Activated T-helper 2 cell treated with anti-CD3 and anti-CD28 coated beads, Interferon-gamma antibody, Interleukin-2, Interleukin-4, amounts not matched to agents 10 μg/mL and 5 μg/mL and 100 μg/mL, durations not matched to agents 14 hours and 24 hours and 36 hours (primary cell): ENCODE results near the gene UBALD1. TPM values are rescaled to one million over a fixed set of nuclear protein-coding genes. Genes with fewer than 3 reads are reported as not detected.

ENCODE experiments used
- DNase-seq: peaks from one replicate; pipeline ENCODE4 v3.0.0; 2021; ENCODE audit warnings: low spot score
- H3K27ac Mint-ChIP-seq: one replicate; pipeline ENCODE4 v1.8.0; 2021; ENCODE audit warnings: mixed read lengths
- H3K27me3 Mint-ChIP-seq: one replicate; pipeline ENCODE4 v1.8.0; 2021; ENCODE audit warnings: low read depth, mixed read lengths
- H3K36me3 Mint-ChIP-seq: one replicate; pipeline ENCODE4 v1.8.0; 2021; ENCODE audit warnings: low read depth, mixed read lengths
- H3K4me1 Mint-ChIP-seq: one replicate; pipeline ENCODE4 v1.8.0; 2021; ENCODE audit warnings: low read depth, mixed read lengths
- H3K4me3 Mint-ChIP-seq: one replicate; pipeline ENCODE4 v1.8.0; 2021; ENCODE audit warnings: low read depth, mild to moderate bottlenecking, moderate library complexity, mixed read lengths
- H3K9me3 Mint-ChIP-seq: one replicate; pipeline ENCODE4 v1.8.0; 2021; ENCODE audit warnings: mixed read lengths
- intact Hi-C: fragments of 100-400 bp; cut with micrococcal nuclease; formaldehyde crosslinking; loops from one replicate; pipeline ENCODE4 v1.15.1; 2023
- total RNA-seq: library from RNA; stranded (reverse); gene quantifications from 2 replicates; pipeline ENCODE4 v1.2.3, GENCODE V29; 2022

Gene UBALD1
- total RNA-seq, 1 donor from 2014 or later, result 25.0 TPM

GRCh38 chr16:4594433-4595410 lies 20.0 kb downstream of the UBALD1 start:
- no peaks in the 10 kb centered on the region for H3K9me3 Mint-ChIP-seq
- H3K27me3 Mint-ChIP-seq, result peaks cover 2% of the 10 kb centered on the region

GRCh38 chr16:4593086-4593485 lies 21.6 kb downstream of the UBALD1 start:
- Mint-ChIP-seq H3K4me3 (no peak overlapping the region), H3K9me3 (no peaks in the 10 kb centered on the region), H3K27me3 (peaks cover 2% of the 10 kb centered on the region), H3K36me3 (no peaks in the 10 kb centered on the region), H3K27ac (no peak overlapping the region), H3K4me1 (no peaks in the 10 kb centered on the region)
- no peak for DNase-seq
- intact Hi-C loops, result no loop called here

More at GRCh38 chr16:4594433-4595410, 20.0 kb downstream of the UBALD1 start:
- no peak for DNase-seq
- Mint-ChIP-seq H3K4me3 (no peak overlapping the region), H3K36me3 (no peaks in the 10 kb centered on the region), H3K4me1 (no peaks in the 10 kb centered on the region), H3K27ac (no peak overlapping the region)
- intact Hi-C loops, result no loop called here

DNA sequence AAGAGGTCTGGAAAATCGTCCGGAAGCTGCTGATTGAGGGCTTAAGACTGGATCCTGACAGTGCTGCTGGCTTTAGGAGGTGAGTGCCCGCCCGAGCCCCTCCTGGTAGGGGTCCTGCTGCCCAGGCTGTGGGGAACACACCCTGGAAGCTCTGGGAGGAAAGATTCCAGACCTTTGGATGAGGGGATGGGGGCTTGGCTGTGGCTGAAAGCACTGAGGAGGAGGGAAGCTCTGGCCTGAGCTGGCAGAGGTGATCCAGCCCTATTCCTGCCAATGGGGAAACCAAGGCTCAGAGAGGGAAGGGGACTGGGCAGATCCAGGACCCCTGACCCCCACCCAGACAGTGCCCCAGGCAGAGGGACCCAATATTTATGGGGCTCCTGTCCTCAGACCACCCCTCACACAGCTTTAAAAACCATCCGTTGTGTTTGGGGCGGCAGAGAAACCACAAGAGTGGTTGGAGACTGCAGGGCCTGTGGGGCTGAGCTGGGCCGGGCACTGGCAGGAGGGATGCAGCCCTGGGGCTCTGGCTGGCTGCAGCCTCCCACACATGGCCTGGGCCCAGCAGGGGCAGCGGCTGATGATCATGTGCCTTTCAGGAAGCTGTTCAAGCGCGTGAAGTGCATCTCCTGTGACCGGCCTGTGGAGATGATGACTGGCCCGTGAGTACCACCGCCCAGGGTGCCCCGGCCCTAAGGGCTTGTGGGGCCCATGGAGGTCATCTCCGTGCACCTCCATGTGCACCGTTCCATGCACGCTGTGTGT lies 22.8 kb downstream of the UBALD1 start:
- H3K27ac Mint-ChIP-seq, result no peak overlapping the region
- H3K4me3 Mint-ChIP-seq, result no peak overlapping the region
- H3K36me3 Mint-ChIP-seq, result no peaks in the 10 kb centered on the region
- DNase-seq, result no peak
- H3K27me3 Mint-ChIP-seq, result peaks cover 2% of the 10 kb centered on the region
- H3K4me1 Mint-ChIP-seq, result no peaks in the 10 kb centered on the region
- intact Hi-C loops, result no loop called here
- H3K9me3 Mint-ChIP-seq, result no peaks in the 10 kb centered on the region

DNA sequence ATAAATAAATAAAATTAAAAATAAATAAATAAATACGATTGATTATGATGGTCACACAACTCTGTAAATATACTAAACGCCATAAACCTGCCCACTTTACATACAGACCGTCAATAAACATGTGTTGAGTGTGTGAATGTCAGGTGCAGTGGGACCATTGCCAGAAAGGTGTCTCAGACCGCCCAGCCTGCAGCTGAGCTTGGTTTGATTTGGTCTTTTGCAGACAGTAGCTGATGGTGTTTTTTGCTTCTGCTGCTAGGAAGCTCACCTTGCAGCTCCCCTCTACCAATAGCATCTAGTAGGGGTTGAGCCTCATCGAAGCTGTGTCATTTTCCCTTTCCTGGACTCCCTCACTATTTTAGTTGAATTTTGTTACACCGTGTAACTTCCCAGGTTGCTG lies 23.5 kb downstream of the UBALD1 start:
- Mint-ChIP-seq H3K9me3 (no peaks in the 10 kb centered on the region), H3K4me3 (no peak overlapping the region), H3K27me3 (peaks cover 7% of the 10 kb centered on the region), H3K4me1 (no peaks in the 10 kb centered on the region), H3K27ac (no peak overlapping the region), H3K36me3 (no peaks in the 10 kb centered on the region)
- intact Hi-C loops, result no loop called here
- no peak for DNase-seq

GRCh38 chr16:4588961-4589360 lies 25.7 kb downstream of the UBALD1 start:
- no peaks in the 10 kb centered on the region for H3K9me3 Mint-ChIP-seq
- H3K4me1 Mint-ChIP-seq, result peaks cover 4% of the 10 kb centered on the region
- H3K27me3 Mint-ChIP-seq, result peaks cover 11% of the 10 kb centered on the region
- H3K27ac Mint-ChIP-seq, result no peak overlapping the region
- H3K4me3 Mint-ChIP-seq, result no peak overlapping the region
- no peak for DNase-seq
- intact Hi-C loops, result no loop called here
- no peaks in the 10 kb centered on the region for H3K36me3 Mint-ChIP-seq

GRCh38 chr16:4588386-4588785 lies 26.3 kb downstream of the UBALD1 start:
- Mint-ChIP-seq H3K27me3 (peaks cover 11% of the 10 kb centered on the region), H3K36me3 (no peaks in the 10 kb centered on the region), H3K27ac (no peak overlapping the region), H3K9me3 (no peaks in the 10 kb centered on the region), H3K4me3 (no peak overlapping the region), H3K4me1 (peaks cover 4% of the 10 kb centered on the region)
- intact Hi-C loops, result no loop called here
- no peak for DNase-seq

DNA sequence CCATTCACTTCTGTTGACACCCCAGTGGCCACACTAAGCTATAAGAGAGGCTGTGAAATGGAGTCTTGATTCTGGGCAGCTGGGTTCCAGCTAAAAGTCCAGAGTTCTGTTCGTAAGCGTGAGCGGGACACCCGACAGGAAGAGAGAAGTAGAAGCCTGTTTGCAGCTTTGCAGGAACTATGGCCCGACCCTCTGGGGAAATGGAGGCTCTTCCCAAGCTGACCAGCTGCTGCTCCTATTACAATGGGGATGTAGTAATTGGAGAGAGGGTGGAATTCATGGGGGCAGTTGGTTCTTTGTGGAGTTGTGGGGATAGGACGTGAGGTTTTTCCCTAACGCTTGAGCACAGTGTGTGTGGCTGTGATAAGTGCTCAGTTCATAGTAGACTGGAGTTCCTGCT lies 28.4 kb downstream of the UBALD1 start:
- intact Hi-C loops, result no loop called here
- no peaks in the 10 kb centered on the region for H3K9me3 Mint-ChIP-seq
- DNase-seq, result no peak
- no peak overlapping the region for H3K4me3 Mint-ChIP-seq
- no peaks in the 10 kb centered on the region for H3K36me3 Mint-ChIP-seq
- H3K27me3 Mint-ChIP-seq, result peaks cover 11% of the 10 kb centered on the region
- H3K27ac Mint-ChIP-seq, result no peak overlapping the region
- H3K4me1 Mint-ChIP-seq, result peaks cover 4% of the 10 kb centered on the region

DNA sequence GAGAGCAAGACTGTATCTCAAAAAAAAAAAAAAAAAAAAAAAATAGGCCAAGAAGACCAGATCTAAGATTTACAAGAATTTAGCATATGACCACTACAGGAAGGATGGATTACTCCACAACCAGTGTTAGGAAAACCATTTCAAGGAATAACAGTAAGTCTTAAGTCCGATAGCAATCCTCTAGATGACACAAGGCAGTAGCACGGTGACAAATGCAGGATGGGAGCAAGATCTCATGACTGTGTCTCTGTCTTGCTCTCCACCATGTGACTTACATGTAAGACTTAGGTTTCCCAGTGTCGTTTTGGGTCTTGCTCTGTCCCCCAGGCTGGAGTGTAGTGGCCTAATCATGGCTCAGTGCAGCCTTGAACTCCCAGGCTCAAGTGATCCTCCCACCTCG lies 30.8 kb downstream of the UBALD1 start:
- Mint-ChIP-seq H3K27ac (no peak overlapping the region), H3K4me3 (no peak overlapping the region), H3K27me3 (peaks cover 11% of the 10 kb centered on the region), H3K9me3 (no peaks in the 10 kb centered on the region), H3K36me3 (no peaks in the 10 kb centered on the region), H3K4me1 (peaks cover 4% of the 10 kb centered on the region)
- DNase-seq, result no peak
- intact Hi-C loops, result no loop called here

DNA sequence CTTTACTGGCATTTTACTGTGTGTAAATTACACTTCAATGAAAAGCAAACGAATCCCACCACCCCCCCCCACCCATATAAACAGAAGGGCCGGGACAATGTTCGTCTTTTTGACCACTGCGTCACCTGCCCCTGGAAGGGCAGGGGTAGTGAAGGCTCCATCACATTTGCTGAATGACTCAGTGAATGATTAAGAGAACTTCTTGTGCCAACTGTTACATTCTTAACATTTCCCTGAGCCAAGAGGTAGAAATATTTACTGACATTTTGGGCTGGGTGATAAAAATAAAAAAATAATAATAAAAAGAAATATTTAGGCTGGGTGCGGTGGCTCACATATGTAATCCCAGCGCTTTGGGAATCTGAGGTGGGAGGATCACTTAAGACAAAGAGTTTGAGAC lies 34.4 kb downstream of the UBALD1 start:
- Mint-ChIP-seq H3K27me3 (no peaks in the 10 kb centered on the region), H3K9me3 (no peaks in the 10 kb centered on the region), H3K4me3 (no peak overlapping the region), H3K27ac (no peak overlapping the region), H3K4me1 (no peaks in the 10 kb centered on the region), H3K36me3 (no peaks in the 10 kb centered on the region)
- intact Hi-C loops, result no loop called here
- no peak for DNase-seq

DNA sequence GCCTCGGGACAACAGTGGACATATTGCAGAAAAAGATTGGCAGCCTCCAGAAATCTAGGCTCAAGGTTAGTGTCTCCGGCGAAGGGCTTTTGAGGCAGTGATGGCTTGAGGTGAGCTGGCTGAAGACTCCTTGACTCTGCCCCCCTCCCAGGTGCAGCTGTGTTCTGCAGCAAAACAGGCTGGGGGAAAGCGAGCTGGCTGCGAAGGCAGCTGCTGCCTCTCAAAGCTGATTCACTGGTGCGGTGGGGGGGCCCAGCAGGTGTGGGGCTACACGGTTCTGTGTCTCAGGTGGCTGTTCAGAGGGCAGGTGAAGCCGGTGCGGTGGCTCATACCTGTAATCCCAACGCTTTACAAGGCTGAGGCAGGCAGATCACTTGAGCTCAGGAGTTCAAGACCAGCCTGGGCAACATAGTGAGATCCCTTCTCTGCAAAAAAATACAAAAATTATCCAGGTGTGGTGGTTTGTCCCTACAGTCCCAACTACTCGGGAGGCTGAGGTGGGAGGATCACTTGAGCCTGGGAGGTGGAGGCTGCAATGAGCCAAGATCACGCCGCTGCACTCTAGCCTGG lies 35.6 kb downstream of the UBALD1 start:
- Mint-ChIP-seq H3K27ac (no peak overlapping the region), H3K9me3 (no peaks in the 10 kb centered on the region), H3K36me3 (no peaks in the 10 kb centered on the region), H3K27me3 (no peaks in the 10 kb centered on the region), H3K4me1 (no peaks in the 10 kb centered on the region), H3K4me3 (no peak overlapping the region)
- intact Hi-C loops, result no loop called here
- no peak for DNase-seq

- Mint-ChIP-seq H3K4me3 (no peak overlapping the region), H3K27ac (no peak overlapping the region), H3K9me3 (no peaks in the 10 kb centered on the region), H3K27me3 (no peaks in the 10 kb centered on the region), H3K36me3 (no peaks in the 10 kb centered on the region), H3K4me1 (no peaks in the 10 kb centered on the region)
- no peak for DNase-seq
- intact Hi-C loops, result no loop called here
Measured at GRCh38 chr16:4576008-4576407, 38.7 kb downstream of the UBALD1 start.

DNA sequence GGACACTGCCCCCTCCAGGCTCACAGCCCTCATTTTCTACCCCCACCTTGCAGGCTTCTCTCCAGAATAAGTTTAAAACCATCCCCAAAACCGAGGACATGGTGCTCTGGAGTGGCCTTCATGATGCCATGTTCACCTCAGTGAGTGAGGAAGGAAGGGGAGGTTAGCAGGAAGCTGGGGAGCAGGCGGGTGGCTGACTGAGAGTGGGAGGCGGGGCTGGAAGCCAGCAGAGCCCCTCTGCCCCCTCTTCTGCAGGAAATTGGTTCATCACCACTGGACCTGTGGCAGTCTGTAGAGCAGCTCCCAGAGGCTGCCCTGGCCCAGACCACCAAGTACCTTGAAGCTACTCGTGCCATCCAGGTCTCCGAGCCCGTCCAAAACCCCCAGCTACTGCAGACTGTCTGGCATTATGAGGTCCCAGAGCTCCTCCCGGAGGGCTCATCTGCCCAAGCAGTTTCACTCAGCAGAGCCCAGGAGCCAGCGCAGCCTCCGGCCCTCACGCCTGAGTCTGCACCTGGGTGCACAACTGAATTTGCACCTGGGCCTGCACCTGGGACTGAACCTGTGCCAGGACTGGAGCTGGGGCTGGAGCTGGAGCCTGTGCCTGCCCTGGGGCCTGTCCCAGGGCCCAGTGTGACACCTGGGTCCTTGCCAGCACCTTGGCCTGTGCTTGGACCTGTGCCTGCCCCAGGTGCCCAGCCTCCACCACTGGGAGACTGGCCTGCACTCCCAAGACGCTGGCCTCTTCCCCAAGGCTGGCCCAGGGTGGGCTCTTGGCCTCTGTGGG lies 39.6 kb downstream of the UBALD1 start:
- DNase-seq, result no peak
- Mint-ChIP-seq H3K4me1 (no peaks in the 10 kb centered on the region), H3K36me3 (no peaks in the 10 kb centered on the region), H3K27ac (no peak overlapping the region), H3K9me3 (no peaks in the 10 kb centered on the region), H3K4me3 (no peak overlapping the region), H3K27me3 (no peaks in the 10 kb centered on the region)
- intact Hi-C loops, result no loop called here
